Measurements from ENCODE around the gene F12. TPM values are rescaled to one million over a fixed set of nuclear protein-coding genes. Genes with fewer than 3 reads are reported as not detected.

The F12 gene
- total and polyA plus RNA-seq, 2 donors (not counting 3 experiments of a cell fraction or from before 2014, with no cell fraction given): 1.00 to 1.4 TPM

DNA sequence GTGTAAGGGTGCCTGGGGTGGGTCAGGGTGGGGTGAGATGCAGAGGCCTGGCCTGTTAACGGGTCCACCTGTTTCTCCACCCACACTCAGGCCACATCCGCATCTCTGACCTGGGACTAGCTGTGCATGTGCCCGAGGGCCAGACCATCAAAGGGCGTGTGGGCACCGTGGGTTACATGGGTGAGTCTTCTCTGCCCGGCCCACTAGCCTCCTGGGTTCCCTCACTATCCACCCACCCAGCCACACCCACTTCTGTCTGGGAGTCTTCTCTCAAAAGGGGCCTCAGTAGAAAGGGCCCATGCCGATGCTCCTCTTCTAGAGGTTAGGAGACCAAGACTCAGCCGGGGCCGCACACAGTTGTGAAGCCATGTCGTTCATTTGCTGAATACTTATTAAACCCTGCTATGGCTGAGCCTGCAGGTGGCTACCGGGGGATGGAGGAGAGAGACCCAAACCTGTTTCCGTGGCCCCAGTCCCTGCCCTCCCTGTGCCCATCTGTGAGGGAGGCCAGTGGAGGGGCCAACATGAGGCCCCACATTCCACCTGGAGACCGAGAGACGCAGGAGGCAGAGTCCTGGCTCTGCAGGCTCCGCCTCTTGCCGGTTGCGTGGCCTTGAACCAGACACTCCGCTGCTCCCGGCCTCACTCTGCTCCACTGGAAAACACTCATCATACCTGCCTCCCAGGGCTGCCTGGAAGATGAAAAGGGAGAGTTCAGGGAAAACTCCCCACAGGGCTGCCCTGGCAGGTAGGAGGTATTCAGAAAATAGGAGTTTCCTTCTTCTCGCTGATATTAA lies 25.8 kb upstream of the F12 start:
- Histone ChIP-seq H3K4me2 (ENCODE audit: insufficient read depth, low read length) (no peak overlapping the region), H3K27ac (ENCODE audit: insufficient read depth, low read depth, low read length) (no peak overlapping the region), H3K4me3 (replicated peaks in 1 of 3; ENCODE audit: insufficient read depth in 1 of 3, low read depth in 1 of 3, low read length in 3 of 3) (no peak overlapping the region), H3K9ac (replicated peaks; ENCODE audit: extremely low read depth, insufficient read depth, low read length) (no peak overlapping the region), H3K9me1 (replicated peaks; ENCODE audit: control insufficient read depth, extremely low read depth, insufficient read depth, low read length) (no peaks in the 10 kb centered on the region), H3K9me3 (replicated peaks; ENCODE audit: control insufficient read depth, insufficient read depth, low read length) (no peaks in the 10 kb centered on the region), H2AFZ (ENCODE audit: low read depth, low read length) (no peak overlapping the region), H3K79me2 (ENCODE audit: control insufficient read depth, insufficient read depth, low read length) (no peaks in the 10 kb centered on the region), H3K36me3 (ENCODE audit: control insufficient read depth in 2 of 2, extremely low read depth in 1 of 2, insufficient read depth in 2 of 2, low read length in 2 of 2) (peaks cover 11 to 31% of the 10 kb centered on the region in 2 experiments), H3K4me1 (ENCODE audit: control insufficient read depth, extremely low read depth, insufficient read depth, low read length) (no peaks in the 10 kb centered on the region), H3K27me3 (ENCODE audit: control insufficient read depth in 2 of 2, insufficient read depth in 2 of 2, low read length in 2 of 2) (no peaks in the 10 kb centered on the region), H4K20me1 (replicated peaks; ENCODE audit: control insufficient read depth, extremely low read depth, insufficient read depth, low read length) (no peaks in the 10 kb centered on the region)
- FAIRE-seq: no peak
- ChIA-PET CTCF (interaction anchor here (1.0 to 2.0 kb wide), 2 partner anchors 30 to 45 kb away, joined by 5 read pairs; no protein-coding TSS in a partner anchor), POLR2A (no interaction called here)
- DNase-seq (ENCODE audit: low read depth, low spot score): no peak
- intact Hi-C loops (cut with micrococcal nuclease) (no loop called here), dilution Hi-C loops (cut with MboI; ENCODE audit: extremely low pct_ligation_motif_present, low sequenced_read_pairs) (no loop called here)
- BruUV-seq (replicated peaks): no TSS peak
- TF ChIP-seq JUN (IDR thresholded peaks at IDR 0.05; ENCODE audit: borderline replicate concordance, insufficient read depth, insufficient read length, low read depth) (no peak), FOS (IDR thresholded peaks at IDR 0.05; ENCODE audit: borderline replicate concordance, insufficient read depth, low read length) (no peak), GATA2 (IDR thresholded peaks at IDR 0.05; ENCODE audit: insufficient read depth, insufficient read length, low read depth, low read length) (no peak), POLR2A (IDR thresholded peaks at IDR 0.05; ENCODE audit: low read depth, low read length) (no peak), MYC (IDR thresholded peaks at IDR 0.05; ENCODE audit: low read depth, low read length) (no peak), POLR2AphosphoS5 (IDR thresholded peaks at IDR 0.05; ENCODE audit: insufficient read depth, low read depth, low read length) (no peak), EZH2 (IDR thresholded peaks at IDR 0.05; ENCODE audit: borderline replicate concordance, low read depth, low read length, severe bottlenecking) (no peak)
- TF ChIP-seq, protein P1, sequence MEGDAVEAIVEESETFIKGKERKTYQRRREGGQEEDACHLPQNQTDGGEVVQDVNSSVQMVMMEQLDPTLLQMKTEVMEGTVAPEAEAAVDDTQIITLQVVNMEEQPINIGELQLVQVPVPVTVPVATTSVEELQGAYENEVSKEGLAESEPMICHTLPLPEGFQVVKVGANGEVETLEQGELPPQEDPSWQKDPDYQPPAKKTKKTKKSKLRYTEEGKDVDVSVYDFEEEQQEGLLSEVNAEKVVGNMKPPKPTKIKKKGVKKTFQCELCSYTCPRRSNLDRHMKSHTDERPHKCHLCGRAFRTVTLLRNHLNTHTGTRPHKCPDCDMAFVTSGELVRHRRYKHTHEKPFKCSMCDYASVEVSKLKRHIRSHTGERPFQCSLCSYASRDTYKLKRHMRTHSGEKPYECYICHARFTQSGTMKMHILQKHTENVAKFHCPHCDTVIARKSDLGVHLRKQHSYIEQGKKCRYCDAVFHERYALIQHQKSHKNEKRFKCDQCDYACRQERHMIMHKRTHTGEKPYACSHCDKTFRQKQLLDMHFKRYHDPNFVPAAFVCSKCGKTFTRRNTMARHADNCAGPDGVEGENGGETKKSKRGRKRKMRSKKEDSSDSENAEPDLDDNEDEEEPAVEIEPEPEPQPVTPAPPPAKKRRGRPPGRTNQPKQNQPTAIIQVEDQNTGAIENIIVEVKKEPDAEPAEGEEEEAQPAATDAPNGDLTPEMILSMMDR (IDR thresholded peaks at IDR 0.05; ENCODE audit: extremely low read depth in 1 of 2, insufficient read depth in 1 of 2, low read depth in 1 of 2, low read length in 2 of 2): no peak
- TF ChIP-seq, protein P2, sequence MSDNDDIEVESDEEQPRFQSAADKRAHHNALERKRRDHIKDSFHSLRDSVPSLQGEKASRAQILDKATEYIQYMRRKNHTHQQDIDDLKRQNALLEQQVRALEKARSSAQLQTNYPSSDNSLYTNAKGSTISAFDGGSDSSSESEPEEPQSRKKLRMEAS (IDR thresholded peaks at IDR 0.05; ENCODE audit: insufficient read depth, insufficient read length): no peak
